ENCODE results near the gene BOLL.
A peak's percentile ranks its signal among the peaks of the same experiment; 100 is the strongest.

- TF ChIP-seq, protein P1, sequence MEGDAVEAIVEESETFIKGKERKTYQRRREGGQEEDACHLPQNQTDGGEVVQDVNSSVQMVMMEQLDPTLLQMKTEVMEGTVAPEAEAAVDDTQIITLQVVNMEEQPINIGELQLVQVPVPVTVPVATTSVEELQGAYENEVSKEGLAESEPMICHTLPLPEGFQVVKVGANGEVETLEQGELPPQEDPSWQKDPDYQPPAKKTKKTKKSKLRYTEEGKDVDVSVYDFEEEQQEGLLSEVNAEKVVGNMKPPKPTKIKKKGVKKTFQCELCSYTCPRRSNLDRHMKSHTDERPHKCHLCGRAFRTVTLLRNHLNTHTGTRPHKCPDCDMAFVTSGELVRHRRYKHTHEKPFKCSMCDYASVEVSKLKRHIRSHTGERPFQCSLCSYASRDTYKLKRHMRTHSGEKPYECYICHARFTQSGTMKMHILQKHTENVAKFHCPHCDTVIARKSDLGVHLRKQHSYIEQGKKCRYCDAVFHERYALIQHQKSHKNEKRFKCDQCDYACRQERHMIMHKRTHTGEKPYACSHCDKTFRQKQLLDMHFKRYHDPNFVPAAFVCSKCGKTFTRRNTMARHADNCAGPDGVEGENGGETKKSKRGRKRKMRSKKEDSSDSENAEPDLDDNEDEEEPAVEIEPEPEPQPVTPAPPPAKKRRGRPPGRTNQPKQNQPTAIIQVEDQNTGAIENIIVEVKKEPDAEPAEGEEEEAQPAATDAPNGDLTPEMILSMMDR (IDR thresholded peaks at IDR 0.05): peak; percentile 78
- TF ChIP-seq POLR2AphosphoS5 (IDR thresholded peaks at IDR 0.05; ENCODE audit: low read depth, low read length) (no peak), SIN3A (IDR thresholded peaks at IDR 0.05; ENCODE audit: borderline replicate concordance, insufficient read depth, low read depth, low read length) (no peak), REST (IDR thresholded peaks at IDR 0.05; ENCODE audit: insufficient read depth in 1 of 2, low read depth in 2 of 2, low read length in 1 of 2) (no peak), TCF7L2 (IDR thresholded peaks at IDR 0.05; ENCODE audit: low read depth, low read length) (no peak)
These were observed 77.6 kb downstream of the BOLL start for GRCh38 chr2:197707316-197708213.
